Fibroblast of villous mesenchyme (primary cell): ENCODE data around the gene NR3C2. TPM values are rescaled to one million over a fixed set of nuclear protein-coding genes. Genes with fewer than 3 reads are reported as not detected.

Source experiments
- DNase-seq: peaks from one replicate; pipeline ENCODE4 v3.0.0-alpha.2; 2010; ENCODE audit warnings: low read depth
- H3K4me3 ChIP-seq: 2 replicates; pipeline ENCODE4 v1.5.1; 2011; ENCODE audit warnings: low read depth, mild to moderate bottlenecking, low read length
- CTCF ChIP-seq: IDR thresholded peaks from 2 replicates; pipeline ENCODE4 v1.5.1; 2012; ENCODE audit warnings: low read depth, mild to moderate bottlenecking, low read length; ENCODE audit not compliant: insufficient read depth
- total RNA-seq: library from RNA; depleted of rRNA; stranded (reverse); fragments of >200 nt; gene quantifications from 2 replicates; pipeline ENCODE4 v1.2.3, GENCODE V29; 2012

Gene NR3C2
- total RNA-seq, result under 0.01 and 0.32 TPM in 2 replicates

DNA sequence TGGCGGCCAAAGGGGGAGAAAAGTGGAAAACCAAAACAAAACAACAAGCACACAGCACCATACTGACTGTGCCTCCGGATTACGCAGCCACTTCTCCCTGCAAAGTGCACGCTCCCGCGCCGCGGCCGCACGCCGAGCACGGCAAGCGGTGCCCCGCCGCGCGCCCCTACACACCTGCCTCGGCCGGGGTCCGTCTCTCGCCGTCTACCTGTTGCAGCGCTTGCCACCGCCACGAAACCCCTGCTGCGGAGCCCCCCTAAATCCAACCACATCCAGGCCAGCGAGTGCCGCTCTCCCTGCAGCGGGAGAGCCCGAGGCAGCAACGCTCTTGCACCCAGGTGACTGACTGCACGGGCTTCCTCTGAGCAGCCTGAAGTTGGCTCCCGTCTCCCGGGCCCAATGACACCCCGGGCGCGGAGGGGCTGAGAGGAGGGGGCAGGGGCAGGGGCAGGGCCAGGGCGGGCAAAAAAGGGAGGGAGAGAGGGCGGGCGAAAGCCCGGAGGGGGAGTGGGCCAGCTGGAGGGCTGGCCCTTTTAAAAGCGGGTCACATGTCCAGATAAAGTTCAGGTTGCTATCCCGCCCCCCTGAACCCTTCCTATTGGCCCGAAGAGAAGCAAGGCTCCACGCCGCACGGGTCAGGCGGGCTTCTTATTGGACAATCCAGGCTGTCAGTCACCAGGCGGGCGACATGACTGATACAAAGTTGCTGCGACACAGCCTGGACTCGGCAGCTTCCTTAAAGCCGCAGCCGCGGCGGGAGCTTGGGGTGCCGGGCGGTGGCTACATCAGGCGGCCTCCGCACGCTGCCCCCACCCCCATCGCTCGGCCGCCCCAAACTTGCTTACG lies at the start of gene NR3C2:
NR3C2 (minus strand) TSS at position 429 of the 846 bp plus-strand sequence.
- peak within 1 kb of the TSS; percentile 76 for H3K4me3 ChIP-seq
- peak; percentile 94 for DNase-seq
- TF ChIP-seq CTCF, result no peak

GRCh38 chr4:148487181-148487580 lies 45.0 kb upstream of the NR3C2 start:
- TF ChIP-seq CTCF, result no peak
- no peak overlapping the region for H3K4me3 ChIP-seq
- no peak for DNase-seq

DNA sequence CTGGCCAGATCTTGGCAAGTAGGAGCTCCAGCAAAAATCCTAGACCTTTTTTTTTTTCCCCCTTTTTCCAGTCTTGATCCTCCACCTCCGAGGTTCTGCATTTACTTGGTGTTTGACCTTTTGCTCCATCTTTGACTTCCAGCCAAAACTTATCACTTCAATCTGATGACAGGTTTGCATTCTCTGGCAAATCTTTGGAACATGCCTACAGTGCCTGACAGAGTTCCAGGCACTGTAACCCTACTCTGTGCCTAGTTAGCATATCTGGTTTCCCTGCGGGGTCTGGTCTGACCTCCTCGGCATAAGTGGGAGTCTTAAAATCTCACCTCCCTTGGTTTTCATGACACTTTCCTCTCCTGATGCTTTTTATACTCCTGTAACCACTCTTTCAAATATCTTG lies 39.4 kb upstream of the NR3C2 start:
- no peak overlapping the region for H3K4me3 ChIP-seq
- no peak for DNase-seq
- TF ChIP-seq CTCF, result no peak

DNA sequence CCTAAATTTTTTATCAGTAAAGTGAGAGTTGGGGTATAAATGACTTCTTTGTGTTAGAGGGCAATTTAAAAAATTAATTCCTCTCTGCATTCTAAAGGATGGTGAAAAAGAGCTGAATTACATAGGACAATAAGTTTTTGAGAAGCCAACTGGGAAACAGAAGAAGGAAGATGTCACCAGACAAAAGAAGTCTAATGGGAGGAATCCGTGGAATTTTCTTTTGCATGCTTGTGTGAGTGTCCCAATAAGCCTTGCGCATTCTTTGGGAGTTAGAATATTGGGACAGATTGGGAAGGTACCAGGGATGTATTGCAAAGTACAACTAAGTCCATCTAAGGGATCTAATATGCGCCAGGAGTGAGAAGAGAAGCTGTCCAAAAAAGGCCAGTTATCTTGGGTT lies 35.1 kb upstream of the NR3C2 start:
- no peak for DNase-seq
- no peak overlapping the region for H3K4me3 ChIP-seq

DNA sequence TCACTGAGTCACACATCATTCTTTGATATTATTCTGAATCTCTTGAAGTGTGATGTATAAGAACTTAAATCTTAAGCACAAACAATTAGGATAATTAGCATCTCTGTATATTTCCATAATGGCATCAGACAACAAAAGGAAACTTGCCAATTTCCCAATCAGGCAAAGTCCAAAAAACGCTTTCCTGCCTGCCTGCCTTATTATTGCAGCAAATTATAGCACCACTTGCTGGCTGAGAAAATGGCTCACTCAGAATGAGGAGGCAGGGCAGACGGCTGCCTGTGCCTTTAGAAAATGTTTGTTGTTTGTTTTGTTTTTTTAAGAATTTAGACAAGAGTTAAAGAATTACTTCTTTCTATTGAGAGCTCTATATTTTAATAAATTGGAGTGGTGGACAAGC lies 27.7 kb upstream of the NR3C2 start:
- no peak overlapping the region for H3K4me3 ChIP-seq
- no peak for TF ChIP-seq CTCF
- no peak for DNase-seq

More for the DNA sequence above, 35.1 kb upstream of the NR3C2 start:
- no peak for TF ChIP-seq CTCF

DNA sequence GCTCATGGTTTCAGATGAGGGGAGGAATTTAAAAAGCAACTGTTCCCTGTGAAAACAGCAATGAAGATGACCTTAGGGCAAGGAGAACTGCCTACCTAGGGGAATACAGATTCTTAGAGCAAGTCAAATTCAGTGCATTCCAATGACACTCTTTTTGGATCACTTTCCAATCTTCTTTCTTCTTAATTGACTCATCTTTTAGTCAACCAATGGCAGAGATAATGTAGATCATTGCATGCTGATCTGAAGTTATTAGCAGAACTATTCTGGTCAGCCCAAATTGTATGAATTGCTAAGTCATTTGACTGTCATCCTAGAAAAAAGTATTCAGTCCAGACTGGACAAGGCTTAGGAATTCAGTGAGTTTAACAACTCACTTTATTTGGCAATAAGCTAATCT lies 12.6 kb upstream of the NR3C2 start:
- no peak for TF ChIP-seq CTCF
- H3K4me3 ChIP-seq, result no peak overlapping the region
- no peak for DNase-seq
